Lower leg skin (tissue), 3 donors: ENCODE measurements around the gene PTCRA.

Source experiments
- POLR2A ChIP-seq, 2 donors: fragments of 450-650 bp; IDR thresholded peaks; one replicate each; pipeline ENCODE4 v1.6.1; 2016 to 2017; ENCODE audit warnings: antibody characterized with exemption in 2 of 2, mild to moderate bottlenecking in 1 of 2, moderate library complexity in 1 of 2
- TF ChIP-seq, protein P1 (sequence below), 3 donors: fragments of 450-650 bp; IDR thresholded peaks; one replicate each; pipeline ENCODE4 v1.5.1; 2016; ENCODE audit warnings: antibody characterized with exemption in 3 of 3, mild to moderate bottlenecking in 3 of 3, moderate library complexity in 2 of 3

GRCh38 chr6:42885702-42886101 is 30.2 kb upstream of the PTCRA start:
- TF ChIP-seq, protein P1, sequence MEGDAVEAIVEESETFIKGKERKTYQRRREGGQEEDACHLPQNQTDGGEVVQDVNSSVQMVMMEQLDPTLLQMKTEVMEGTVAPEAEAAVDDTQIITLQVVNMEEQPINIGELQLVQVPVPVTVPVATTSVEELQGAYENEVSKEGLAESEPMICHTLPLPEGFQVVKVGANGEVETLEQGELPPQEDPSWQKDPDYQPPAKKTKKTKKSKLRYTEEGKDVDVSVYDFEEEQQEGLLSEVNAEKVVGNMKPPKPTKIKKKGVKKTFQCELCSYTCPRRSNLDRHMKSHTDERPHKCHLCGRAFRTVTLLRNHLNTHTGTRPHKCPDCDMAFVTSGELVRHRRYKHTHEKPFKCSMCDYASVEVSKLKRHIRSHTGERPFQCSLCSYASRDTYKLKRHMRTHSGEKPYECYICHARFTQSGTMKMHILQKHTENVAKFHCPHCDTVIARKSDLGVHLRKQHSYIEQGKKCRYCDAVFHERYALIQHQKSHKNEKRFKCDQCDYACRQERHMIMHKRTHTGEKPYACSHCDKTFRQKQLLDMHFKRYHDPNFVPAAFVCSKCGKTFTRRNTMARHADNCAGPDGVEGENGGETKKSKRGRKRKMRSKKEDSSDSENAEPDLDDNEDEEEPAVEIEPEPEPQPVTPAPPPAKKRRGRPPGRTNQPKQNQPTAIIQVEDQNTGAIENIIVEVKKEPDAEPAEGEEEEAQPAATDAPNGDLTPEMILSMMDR (IDR thresholded peaks at IDR 0.05) = no peak
- no peak for TF ChIP-seq POLR2A (IDR thresholded peaks at IDR 0.05)
